NCI-H748 (cell line): ENCODE measurements around the gene SIK3.

Source experiments
- DNase-seq: peaks from one replicate; lab custom pipeline; 2025; ENCODE audit not compliant: unreplicated experiment; lab: John Stamatoyannopoulos, UW

SIK3 gene

GRCh38 chr11:117110294-117110950, 12.2 kb upstream of the SIK3 start:
- no peak for DNase-seq

- DNase-seq = no peak
Measured at GRCh38 chr11:117107701-117108590, 9.7 kb upstream of the SIK3 start.

- no peak for DNase-seq
Measured at GRCh38 chr11:117100556-117100955, 2.3 kb upstream of the SIK3 start.

GRCh38 chr11:117099696-117100095, 1.5 kb upstream of the SIK3 start:
- DNase-seq = no peak

- DNase-seq = peak; percentile 44
Measured at GRCh38 chr11:117097389-117098268, 599 bp downstream of the SIK3 start.

GRCh38 chr11:117097014-117097388, 1.2 kb downstream of the SIK3 start:
- DNase-seq = no peak

GRCh38 chr11:117096201-117096991, 1.8 kb downstream of the SIK3 start:
- DNase-seq = peak; percentile 3

GRCh38 chr11:117095284-117096161, 2.7 kb downstream of the SIK3 start:
- DNase-seq = no peak

- no peak for DNase-seq
Measured at GRCh38 chr11:117094776-117095175, 3.5 kb downstream of the SIK3 start.

- DNase-seq = no peak
Measured at GRCh38 chr11:117092951-117093590, 5.2 kb downstream of the SIK3 start.

GRCh38 chr11:117091753-117092477, 6.3 kb downstream of the SIK3 start:
- no peak for DNase-seq

- no peak for DNase-seq
Measured at GRCh38 chr11:117090111-117090706, 8.0 kb downstream of the SIK3 start.

- DNase-seq = no peak
Measured at GRCh38 chr11:117089685-117090084, 8.5 kb downstream of the SIK3 start.

GRCh38 chr11:117087446-117087845, 10.8 kb downstream of the SIK3 start:
- no peak for DNase-seq

GRCh38 chr11:117084992-117085391, 13.2 kb downstream of the SIK3 start:
- DNase-seq = no peak

GRCh38 chr11:117083011-117083935, 15.0 kb downstream of the SIK3 start:
- no peak for DNase-seq

- DNase-seq = no peak
Measured at GRCh38 chr11:117081908-117082307, 16.3 kb downstream of the SIK3 start.
